GM21390 (cell line): ENCODE results near the gene STX4.

ENCODE experiments used
- ATAC-seq: cut with Tn5 transposase; IDR thresholded peaks from one replicate; pipeline ENCODE4 v1.9.1; 2021; ENCODE audit not compliant: unreplicated experiment

Gene STX4

DNA sequence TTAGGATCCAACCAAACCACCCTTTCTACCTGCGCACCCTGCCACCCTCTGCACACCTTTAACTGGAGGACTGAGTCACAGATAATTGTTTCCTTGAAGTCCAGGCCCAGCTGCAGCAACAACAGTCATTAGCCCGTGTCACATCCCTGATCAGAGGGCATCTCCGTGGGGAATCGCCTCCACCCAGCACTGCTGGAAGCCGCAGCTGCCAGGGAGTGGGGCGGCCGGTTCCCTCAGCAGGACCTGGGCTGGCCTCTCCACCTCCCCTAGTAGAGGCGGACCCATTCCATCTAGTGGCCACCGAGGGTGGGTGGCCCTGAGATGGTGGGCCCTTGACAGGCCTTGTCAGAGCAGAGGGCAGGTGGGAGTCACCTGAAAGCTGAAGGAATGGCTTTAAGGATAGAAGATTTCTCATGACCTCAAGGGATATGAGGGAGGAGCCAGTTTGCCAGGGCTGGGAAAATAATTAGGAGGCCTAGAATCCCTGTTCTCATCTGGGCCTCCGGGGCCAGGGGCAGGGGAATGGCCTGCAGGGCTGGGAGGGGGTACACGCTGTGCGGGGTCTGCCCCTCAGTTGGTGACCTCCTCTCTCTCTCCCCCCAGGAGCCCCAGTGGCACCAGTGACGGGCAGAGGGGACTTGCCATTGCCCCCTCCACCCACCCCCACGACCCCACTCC is 49.1 kb downstream of the STX4 start:
- no peak for ATAC-seq

DNA sequence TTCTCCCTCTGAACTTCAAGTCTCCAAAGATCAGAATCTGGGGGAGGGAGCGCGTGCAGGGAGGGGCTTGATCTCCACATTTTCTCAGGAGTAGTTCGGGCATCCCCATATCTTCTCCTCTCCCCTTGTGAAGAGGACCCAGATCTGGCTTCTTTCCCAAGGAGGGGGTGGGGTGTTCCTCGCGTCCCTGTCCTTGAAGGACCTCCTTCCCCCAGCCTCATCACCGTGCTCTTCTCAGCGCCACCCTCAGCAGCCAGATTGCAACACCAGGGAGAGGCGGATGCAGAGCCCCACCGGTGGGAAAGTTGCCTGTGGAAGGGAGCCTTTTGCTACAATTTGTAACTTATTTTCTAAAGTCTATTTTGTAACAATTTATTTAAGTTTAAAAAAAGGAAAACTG is 49.7 kb downstream of the STX4 start:
- no peak for ATAC-seq

DNA sequence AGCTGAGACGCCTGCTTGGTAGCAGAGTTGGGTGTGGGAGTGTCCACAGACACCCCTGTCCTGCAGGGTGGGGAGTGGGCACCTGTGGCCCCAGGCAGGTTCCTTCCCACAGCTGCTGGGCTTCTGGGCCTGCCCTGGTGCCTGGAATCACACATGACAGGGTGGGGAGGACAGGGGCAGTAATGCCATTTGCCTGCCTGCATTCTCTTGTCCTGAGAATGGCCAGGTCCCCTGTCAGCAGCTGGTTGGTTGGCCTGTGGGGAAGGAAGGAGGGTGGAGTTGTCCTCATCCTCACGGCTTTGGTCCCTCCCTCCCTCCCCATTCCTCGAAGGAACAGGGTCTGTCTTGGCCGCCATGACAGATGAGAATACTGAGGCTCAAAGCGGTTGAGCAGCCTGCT is 50.2 kb downstream of the STX4 start:
- no peak for ATAC-seq

DNA sequence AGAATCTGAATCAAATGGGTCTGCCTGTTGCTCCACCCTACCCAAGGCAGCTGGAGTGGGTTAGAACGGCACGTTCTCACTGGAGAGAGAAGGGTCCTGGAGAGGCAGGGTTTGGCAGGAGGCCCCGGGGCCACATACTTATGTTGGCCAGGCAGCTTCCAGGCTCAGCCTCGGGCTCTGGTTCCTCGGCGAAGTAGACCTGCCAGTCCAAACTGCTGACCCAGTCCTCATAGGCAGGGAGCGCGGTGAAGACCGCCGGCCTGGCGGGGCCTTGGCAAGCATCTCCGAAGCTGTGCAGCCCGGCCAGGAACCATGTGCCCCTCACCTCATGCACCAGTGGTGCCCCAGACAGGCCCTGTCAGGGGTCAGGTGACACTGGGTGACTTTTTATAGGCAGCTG is 50.6 kb downstream of the STX4 start:
- no peak for ATAC-seq

DNA sequence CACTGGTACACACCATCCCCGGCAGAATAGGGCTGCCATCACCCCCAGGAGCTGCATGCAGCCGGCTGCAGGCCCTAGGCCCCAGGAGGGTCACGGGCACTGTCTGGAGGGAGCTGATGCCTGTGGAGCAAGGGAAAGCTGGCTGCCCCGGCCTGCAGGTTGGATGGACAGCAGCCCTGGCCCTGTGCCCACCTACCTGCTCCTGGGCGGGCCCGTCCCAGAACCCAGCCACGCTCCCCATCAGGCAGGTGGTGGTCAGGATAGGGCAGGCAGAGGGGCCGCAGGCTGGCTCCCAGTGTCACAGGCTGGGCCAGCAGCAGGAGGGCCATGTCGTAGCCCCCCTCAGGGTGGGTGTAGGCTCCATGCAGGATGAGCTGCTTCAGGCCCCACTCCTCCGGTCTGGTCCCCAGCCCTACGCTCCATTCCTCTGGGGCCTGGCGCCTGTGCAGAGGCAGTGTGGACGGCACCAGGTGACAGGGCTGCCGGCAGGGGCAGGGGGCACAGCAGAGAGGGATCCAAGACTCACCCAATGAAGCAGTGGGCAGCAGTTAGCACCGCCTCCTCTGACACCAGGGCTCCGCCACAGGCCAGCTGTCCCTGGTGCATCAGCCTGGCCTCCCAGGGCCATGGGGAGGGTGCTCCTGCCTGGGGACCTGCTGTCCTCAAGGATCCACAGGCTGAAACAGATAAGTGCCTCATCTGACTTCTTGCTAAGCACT is 51.4 kb downstream of the STX4 start:
- no peak for ATAC-seq

DNA sequence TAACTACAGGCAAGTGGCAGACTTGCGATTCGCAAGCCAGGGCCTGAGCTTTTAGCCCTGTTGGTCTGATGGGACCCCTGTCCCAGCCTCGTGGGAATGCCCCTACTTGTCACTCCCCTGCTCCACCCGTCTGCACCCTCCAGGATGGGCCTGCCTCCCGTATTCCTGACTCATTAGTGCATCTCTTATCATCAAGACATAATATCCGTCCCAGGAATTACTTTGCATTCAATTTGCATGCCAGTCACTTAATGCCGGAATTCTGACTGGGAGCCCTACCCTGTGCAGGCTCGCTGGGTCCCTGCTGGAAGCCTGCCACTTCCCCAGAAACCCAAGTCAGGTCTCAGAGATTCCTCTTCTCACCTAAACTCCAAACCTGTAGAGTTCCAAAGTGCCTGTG is 52.1 kb downstream of the STX4 start:
- no peak for ATAC-seq

DNA sequence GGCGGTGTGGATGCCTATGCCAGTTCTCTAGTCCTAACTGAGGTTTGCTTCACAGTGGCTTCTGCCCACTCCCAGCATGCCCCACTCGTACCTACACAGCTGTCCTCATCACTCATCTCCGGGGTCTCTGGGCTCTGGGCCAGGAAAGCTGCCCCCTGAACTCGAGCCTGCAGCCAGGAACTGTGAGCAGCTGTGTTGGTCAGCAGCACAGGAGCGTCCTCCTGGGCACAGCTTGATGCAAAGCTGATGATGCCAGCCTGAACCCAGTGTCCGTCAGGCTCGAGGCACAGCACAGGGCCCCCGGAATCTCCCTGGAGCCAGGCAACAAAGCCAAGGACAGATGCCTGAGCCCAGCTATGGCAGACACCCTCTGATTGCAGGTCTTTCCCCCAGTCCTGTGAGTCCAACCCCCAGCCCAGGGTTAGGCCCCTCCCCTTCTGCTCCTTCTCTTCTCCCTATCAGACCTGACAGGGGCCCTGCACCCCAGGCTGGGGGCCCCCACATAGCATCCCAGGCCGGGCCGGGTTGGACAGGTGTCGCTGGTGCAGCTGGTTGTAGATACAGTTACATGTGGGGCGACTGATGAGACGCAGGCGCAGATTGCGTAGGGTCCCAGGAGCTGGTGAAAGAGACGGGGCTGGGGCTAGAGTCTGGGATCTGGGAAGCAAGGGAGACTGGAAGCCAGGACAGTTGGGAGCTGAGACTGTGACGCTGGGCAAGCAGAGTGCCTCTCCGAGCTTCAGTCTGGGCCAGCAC is 52.7 kb downstream of the STX4 start:
- no peak for ATAC-seq

DNA sequence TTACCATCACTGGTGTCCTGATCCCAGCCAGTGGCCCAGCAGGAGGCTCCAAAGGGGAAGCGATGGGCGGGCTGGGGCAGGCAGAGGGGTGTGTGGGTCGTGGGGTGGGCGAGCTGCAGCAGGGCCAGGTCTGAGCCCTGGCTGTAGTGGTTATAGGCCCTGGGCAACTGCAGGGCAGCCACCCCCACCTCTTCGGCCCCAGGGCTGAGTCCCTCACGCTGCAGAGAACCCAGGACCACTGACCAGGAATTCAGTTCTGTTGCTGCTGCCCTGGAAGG is 53.2 kb downstream of the STX4 start:
- ATAC-seq, result no peak

DNA sequence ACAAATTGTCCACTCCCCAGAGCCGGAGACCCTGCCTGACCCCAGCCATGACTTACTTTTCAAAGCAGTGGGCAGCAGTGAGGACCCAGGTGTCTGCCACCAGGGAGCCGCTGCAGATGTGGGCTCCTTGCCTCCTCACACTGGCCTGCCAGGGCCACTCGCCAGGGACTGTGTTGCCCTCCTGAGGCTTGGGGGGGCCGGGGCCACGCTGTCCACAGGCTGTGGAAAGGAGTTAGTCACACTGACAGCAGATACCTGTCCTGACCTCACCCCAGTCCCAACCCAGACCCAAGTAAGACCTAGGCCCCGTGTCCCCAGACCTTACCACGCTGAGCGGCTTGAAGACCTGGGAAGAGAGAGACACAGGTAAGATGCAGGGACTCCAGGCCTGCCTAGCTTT is 54.1 kb downstream of the STX4 start:
- no peak for ATAC-seq

DNA sequence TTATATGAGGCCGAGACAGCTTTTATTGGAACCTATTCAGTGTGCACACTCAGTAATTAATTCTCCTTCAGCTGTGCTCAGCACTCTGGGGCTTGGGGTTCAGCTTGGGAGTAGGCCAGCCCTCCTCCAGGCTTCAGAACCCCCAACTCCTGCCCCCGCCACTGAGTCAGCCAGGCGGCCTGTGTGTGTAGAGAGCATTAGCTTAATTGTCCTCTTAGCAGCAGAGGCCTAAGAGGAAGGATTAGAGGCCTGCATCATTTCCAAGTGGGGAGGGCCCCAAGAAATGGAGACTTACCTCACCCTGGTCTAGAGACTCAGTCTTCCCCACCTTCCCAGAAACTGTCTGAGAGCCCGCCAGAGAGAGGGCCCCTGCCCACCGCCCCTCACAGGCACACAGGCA is 54.6 kb downstream of the STX4 start:
- no peak for ATAC-seq

DNA sequence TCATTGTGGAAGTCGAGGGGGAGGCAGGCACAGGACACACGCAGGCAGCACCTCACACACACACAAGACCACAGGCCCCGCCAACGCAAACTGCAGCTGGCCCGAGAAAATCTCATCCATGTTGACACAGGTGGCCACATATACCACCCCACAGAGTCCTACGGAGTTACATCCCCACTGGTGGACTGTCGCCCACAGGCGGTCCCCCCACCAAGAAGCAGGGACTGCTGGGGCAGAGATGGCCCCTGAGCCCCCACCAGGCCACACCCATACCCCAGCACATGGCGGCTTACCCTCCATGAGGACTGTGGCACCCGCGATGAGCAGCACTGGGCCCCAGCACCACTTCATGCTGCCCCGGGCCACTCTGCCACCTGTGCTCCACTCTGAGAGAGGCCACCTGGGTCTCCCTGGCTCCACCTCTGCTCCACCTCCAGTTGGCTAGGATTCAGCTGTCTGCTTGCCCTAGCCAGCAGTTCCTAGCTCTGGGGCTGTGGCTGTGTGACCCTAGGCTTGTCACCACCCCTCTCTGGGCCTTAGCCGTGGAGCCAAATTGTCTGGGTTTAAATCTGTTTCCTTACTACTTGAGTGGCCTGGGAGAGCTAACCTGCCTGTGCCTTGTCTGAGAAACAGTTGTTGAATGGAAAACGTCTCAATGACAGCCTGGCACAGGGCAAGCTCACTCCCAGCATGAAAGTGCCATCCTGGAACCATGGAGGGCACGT is 55.3 kb downstream of the STX4 start, which contains the start of gene PRSS53:
TSS of gene PRSS53 (minus strand) at position 485 of the 725 bp plus-strand sequence. CDS start at position 351, 134 bp downstream.
- ATAC-seq, result no peak

DNA sequence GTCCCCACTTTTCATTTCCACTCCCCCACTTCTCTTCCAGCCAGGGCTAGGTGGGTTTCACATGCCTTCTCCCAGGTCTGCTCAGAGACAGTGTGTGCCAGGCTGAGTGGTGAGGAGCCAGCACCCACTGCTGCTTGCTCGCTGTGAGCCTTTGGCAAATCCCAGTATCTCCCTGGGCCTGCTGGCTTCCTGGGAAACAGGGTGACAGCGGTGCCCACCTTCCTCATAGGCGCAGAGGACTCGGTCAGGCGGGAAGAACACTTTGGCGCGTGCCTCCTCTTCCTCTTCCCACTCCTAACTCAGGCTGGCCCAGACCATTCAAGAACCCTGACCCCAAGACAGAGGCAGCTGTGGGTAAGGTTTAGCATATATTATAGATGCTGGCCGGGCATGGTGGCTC is 55.8 kb downstream of the STX4 start:
- no peak for ATAC-seq
